GM19025 (cell line): ENCODE measurements around the gene JCAD.
"Not testable (repeated sequence)": the region's sequence is repeated elsewhere in the genome, so short reads cannot be mapped to it uniquely, and the experiment has no call there.

Experiments
- ATAC-seq: cut with Tn5 transposase; IDR thresholded peaks from one replicate; pipeline ENCODE4 v1.9.1; 2021; ENCODE audit warnings: mild to moderate bottlenecking, low read depth, moderate library complexity; ENCODE audit not compliant: unreplicated experiment

The JCAD gene

DNA sequence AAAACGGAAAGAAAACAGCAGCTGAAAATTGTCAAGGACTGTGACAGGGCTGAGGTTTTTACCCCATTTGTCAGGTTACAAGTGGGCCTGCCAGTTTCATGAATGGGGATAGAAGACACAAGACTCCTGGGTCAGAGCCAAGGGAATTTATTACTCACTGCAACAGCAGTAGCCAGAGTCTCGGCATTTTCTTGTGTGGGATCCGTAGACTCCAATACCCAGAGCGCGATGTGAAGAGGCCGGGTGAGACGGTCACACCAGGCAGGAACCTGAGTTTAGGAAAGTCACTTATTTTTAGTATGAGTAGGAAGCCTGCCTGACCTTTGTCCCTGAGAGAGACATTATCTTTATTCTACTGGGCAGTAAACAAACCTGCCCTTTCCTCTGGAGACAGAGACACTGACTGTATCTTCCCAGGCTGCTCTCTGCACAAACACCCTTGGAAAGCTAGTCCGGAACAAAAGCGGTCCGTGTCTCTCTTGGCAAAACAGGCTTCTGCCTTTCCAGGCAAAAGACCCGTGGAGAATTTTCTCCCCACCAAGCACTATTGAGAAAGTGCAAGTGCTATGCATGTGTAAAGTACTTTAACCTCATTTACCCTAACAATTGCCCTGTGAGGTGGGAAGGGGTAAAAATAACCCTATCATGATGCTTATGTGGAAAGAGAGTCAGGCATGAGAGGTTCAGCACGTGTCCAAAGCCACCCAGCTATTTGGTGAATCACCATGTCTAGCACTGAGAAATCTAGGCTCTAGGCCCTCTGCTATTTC lies 58.4 kb downstream of the JCAD start:
- no peak for ATAC-seq

DNA sequence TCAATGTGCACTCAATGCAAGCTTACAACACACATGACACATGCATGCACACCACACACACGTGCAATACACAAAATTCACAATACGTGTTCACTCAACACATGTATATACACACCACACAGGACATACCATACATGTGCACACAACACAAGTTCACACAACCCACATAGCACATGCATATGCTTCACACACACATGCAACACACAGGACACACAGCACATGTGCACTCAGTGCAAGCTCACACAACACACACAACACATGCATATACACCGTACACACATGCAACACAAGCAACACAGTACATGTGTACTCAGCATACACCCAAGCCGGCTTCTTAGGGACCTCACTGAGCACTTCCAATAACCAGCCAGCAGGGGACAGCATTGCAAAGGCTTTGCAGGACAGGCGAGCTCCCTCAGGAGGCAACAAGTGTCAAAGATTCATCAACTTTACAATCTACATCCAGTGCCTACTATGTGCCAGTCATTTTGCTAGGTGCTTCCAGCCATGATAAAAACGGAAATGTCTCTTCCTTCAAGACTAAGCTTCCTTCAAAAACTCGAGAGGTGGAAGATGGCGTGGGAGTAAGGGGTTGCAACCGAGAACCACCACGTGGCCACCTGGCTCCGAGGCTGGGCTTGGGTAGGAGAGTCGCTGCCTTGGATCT lies 61.1 kb downstream of the JCAD start:
- peak; percentile 73 for ATAC-seq

DNA sequence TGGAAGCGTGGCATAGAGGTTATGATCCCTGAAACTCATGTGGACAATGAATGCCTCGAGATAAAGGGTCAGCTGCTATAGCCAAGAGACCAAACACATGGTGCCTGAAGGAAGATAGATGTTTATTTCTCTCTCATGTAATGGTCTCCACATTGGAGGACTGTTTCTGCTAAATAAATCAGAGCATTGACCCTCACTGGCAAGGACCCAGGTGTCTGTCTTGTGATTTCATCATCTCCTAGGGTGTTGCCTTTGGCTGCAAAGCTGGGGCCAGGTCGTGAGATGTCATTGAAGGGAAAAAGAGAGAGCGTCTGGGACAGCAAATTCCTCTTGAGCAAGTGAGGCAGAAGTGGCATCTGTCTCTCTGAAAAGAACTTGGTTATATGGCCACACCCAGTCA lies 64.6 kb downstream of the JCAD start:
- no peak for ATAC-seq

DNA sequence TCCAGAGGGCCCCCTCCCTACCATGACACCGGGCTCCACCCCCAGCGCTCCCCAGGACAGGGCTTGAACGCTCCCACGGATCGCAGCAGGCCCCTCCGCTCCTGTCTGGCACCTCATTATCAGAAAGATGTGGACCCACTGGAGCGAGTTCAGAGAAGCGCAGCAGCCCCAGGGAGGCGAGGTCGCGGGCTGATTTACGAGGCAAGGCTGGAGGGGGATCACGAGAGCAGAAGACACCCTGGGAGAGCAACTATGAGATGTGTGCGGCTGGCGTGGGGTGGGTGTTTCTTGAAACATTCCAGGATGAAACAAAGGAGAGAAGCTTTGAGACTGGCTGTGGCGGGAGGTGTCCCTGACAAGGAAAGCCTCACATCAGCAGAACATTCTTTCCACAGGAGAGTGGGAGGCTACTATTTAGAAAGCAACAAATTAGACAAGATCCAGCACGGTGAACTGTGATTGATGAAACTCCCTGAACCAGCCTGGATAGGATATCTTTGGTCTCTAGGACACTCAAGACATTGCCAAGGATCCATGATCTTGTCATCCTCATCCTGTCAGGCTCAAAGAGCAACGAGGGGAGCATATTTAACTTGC lies 66.0 kb downstream of the JCAD start:
- ATAC-seq: no peak

DNA sequence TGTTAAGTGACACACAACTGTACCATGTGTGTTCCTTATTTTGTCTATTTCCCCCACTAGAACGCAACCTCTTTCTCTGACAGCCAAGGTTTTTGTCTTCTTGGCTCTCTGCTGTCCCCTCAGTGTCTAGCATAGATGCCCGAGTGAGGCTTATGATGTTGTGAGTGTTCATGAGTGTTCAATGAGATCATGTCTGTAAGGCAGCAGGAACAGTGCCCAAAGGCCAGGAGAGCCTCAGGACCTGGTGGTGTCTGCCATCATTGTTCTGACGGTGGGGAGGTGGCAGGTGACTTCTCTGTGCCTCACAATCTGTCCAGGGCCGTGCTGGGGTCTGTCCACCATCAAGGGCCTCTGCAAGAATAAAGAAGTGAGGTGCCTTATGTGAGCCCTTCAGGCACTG lies 66.5 kb downstream of the JCAD start:
- no peak for ATAC-seq

DNA sequence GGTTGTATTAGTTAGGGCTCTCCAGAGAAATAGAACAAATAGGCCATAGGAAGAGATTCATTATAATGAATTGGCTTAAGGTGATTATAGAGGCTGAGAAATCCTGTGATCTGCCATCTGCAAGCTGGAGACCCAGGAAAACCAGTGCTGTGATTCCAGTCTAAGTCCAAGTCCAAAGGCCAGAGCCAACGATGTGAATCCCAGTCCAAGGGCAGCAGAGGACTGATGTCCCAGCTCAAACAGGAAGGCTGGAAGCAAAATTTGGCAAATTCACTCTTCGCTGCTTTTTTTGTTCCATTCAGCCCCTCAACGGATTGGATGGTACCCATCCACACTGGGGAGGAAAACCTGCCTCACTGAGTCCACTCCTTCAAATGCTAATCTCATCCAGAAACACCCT lies 68.0 kb downstream of the JCAD start:
- ATAC-seq: no peak

DNA sequence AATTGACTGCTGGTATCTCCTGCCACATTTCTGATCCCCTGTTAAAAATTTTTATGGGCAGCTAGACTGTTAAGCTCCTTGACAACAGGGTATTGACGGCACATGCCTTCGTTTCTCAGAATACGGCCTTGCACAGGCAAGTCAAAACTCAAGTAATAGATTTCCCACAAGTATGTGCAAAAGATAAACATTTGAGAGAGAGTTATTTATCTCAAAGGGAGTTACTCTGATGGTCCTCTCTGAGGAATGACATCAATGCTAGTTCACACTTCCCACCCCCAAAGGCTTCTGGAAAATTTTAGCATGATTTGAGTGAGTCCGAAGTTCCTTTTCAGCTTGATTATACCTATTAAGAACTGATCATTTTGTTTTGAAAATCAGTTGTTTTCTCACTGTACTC lies 71.9 kb downstream of the JCAD start:
- ATAC-seq: no peak

DNA sequence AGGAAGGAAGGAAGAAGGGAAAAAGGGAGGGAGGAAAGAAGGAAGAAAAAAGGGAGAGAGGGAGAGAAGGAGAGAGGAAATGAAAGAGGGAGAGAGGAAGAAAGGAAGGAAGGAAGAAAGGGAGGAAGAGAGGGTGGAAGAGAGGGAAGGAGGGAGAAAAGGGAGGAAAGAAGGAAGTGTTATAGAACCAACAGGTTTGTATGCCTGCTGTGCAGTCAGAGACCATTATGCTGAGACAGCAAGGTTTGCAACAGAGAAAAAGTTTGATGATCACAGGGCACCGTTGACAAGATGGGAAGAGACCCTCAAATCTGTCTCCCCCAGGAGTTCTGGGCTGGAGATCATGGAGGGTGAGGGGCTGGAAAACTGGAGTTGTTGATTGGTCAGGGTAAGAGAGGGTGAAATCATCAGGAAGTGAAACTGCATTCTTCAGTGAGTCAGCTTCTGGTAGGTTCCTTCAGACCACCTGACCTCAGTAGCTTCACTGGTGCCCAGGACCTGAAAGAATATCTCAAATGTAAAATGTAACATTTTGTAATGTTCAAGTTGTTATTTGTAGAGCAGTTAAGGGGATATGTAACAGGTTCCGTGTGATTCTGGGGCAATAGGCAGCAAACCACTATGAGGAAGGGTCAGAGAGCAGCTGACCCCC lies 76.3 kb downstream of the JCAD start:
- ATAC-seq: no peak

DNA sequence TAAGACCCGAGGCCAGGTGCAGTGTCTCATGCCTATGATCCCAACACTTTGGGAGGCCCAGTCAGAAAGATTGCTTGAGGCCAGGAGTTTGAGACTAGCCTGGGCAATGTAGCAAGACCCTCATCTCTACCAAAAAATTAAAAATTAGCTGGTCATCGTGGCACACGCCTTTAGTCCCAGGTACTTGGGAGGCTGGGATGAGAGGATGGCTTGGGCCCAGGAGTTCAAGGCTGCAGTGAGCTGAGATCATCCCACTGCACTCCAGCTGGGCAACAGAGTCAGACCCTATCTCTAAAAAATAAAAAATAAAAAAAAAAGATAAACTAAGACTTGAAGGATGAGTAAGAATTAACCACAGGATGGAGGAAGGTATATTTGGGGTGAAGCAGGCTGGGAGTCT lies 77.9 kb downstream of the JCAD start:
- no peak for ATAC-seq

DNA sequence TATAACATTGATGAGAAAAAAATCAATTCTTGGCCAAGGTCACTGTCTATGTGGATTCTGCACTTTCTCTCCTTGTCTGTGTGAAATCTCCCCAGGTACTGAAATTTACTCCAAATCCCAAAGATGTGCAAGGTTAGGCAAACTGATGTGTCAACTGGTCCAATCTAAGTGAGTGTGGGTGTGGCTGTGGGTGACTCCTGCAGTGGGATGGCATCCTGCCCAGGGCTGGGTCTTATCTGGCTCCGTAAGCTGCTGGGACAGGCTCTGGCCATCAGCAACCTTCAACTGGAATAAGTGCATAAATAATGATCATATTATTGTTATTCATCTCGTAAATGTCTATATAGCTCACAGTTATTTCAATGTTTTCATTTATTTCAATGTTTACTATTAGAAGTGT lies 79.3 kb downstream of the JCAD start:
- ATAC-seq: no peak

DNA sequence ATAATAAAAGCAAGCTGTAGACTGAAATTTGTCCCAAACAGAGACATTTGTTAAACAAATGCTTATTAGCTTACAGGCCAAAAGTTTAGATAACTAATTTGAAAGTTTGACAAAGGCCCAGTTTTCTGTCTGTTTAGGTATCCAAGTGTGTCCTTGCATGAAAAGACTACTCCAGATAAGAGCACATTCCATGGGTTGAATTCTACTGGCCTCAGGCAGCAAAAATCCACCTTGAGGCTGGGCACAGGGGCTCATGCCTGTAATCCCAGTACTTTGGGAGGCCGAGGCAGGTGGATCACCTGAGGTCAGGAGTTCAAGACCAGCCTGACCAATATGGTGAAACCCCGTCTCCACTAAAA lies 80.0 kb downstream of the JCAD start:
- ATAC-seq: not testable (repeated sequence)

DNA sequence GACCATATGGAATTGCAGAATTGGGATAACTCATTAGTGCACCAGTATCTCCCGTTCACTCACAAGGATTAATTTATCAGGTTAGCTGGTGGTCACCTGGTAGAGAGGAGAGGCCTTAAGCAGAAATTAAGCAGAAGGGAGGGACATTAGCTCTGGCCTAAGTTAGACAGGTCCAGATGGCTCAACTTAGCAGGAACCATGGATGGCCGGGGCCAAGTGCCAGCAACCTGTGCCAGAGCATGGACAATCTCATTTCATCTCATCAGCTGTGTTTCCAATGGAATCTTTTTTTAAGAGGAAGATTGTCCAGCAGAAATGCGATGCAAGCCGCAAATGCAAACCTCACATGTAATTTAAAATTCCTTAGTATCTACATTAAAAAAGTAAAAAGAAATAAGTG lies 82.2 kb downstream of the JCAD start:
- no peak for ATAC-seq

DNA sequence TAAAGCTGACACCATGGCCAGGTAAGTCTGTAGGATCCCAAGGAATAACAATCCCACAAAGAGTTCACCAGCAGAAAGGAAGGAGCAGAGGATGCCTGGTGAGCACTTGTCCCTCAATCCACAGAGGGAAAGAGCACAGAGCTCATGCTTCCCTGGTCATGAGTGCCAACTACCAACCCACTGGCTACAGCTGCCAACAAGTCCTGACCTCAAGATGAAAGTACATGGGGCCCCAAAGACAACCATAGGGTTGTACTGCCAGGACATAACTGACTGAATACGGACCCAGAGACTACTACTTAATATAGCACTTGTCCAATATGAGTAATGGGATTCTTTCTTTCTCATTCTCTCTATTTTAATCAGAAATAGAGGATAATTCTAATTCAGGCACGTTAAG lies 83.3 kb downstream of the JCAD start:
- ATAC-seq: no peak

DNA sequence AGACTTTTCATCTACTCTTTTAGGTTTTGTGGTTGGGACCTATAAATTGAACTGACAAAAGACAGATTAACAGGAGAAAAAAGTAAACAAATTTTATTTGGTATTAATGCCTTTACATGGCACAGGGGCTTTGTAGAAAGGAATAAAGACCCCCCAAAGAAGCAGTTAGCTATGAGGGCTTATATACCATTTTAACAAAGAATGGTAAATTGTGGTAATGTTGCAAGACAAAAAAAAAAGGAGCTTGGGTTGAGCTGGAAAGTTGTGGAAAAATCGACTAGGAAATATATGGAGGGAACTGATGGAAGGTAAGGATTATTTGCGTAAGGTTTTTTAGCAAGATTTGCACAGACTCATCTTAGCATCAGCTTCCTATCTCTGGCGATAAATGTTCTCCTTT lies 84.6 kb downstream of the JCAD start:
- no peak for ATAC-seq

DNA sequence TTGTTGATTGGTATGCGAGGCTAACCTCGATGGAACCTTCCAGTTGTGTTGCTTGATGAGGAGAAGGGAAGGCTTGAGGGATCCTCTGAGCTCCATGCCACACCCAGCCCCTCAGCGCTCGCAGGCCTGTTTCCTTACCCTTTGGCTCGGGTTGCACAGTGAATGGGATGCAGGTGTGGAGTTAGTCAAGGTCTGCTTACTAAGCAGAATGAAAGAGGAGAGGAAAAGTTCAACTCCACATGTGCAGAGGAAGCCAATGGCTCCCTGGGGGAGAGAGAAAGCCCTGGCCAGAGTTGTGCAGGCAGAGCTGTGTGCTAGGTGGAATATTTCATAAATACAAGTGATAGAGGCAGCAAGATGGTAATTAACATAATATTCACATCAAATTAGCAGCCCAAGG lies 85.5 kb downstream of the JCAD start:
- ATAC-seq: no peak

DNA sequence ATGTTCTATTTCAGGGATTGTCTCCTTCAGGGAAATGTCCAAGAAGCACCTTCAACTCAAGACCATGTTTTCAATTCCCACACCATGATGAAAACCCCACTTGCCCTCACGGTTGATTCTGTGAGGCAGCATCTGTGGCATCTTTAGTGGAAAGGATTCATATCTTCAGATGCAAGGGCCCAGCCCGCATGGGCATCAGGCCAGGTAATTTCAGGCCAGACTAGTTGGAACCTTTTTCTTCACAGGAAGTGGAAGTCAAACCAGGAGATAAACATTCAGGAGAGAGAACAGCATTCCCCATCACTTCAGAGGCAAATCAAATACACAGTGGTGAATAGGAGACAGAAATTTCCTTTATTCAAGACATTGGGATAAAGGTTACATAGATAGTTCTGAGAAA lies 88.8 kb downstream of the JCAD start:
- no peak for ATAC-seq

DNA sequence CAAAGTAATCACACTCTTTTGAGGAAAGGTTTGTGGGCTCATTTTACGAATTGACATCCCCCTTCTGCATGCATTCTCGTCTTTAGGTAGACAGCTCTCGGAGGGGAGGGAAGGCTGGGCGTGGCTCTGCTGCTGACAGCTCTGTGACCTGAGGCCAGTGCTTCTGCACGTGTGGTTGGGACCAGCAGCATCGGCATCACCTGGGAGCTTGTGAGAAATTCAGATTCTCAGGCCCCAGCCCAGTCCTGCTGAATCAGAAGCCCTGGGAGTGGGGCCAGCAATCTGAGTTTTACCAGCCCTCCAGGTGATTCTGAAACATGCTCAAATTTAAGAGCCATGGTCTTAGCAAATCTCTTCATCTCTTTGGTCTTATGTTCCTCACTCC lies 89.4 kb downstream of the JCAD start:
- no peak for ATAC-seq

DNA sequence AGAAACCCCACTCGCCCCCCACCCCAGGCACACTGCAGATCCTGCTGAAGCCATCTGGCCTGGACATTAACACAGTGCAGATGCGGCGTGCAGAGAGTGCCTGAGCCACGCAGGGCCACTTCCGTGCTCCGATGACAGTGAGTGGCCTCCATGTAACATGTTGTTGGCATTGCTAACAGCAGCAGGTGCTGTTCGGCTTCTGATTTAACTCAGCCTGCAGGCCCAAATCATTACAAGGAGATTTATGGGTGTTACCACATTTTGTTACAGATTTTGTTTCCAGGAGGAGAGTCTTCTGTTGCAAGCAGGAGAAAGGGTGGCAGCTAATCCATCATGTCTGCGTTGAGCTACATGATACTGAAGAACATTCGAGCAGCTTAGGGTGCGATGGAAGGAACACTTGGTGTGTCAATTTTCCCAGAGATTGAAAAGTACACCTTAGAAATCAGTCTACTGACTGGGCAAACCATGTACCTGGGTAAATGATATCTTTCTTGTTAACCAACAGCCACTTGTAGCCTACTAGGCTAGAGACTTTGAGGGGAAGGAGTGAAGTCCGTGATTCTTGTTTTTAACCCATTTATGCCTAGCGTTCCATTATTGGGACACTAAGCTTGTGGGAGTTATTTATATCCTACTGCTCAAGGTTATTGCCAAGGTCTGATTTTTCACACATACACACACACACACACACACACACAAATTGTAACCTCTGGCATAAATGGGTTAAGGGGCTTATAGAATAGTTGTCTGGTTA lies 90.0 kb downstream of the JCAD start:
- ATAC-seq: no peak

DNA sequence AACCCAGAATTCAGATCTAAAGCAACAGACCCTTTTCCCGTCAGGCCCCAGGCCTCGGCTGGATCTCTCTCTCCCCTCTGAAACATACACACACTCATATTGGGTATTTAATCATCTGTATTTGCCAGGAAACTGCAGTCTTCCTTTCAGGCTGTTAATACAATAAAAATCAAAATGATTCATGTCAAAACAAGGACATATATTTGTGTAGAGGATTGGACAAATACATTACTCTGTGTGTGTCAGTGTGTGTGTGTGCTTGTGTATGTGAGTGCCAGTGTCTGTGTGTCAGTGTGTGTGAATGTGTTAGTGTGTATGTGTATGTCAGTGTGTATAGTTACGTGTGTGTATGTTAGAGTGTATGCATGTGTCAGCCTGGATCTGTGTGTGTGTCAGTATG lies 90.8 kb downstream of the JCAD start:
- no peak for ATAC-seq

DNA sequence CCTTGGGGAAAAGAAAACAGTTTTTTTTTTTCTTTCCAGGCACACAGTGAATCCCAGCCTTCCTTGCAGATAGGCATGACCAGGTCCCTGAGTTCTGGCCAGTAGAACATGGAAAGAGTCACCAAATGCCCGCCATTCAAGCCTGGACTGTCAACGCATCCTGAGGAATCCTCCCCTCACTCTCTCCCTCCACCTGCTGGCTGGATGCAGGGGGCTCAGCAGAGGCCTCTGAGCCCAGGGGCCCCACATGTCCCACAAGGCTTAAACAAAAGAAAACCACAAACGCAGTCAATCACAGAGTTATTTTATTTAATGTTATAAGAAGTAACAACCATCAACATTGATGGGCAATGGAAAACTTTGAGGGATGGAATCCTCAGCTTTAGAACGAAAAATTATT lies 93.1 kb downstream of the JCAD start:
- ATAC-seq: no peak
